Measurements from ENCODE around the gene CYP4A22.

CYP4A22 gene

GRCh38 chr1:47187231-47187925 lies 50.1 kb downstream of the CYP4A22 start:
- in situ Hi-C loops (cut with MboI; ENCODE audit: low pct_unique_long_range_greater_than_20kb, low sequenced_read_pairs, unreplicated experiment) = loop anchor here (25.0 kb wide), 1 partner anchor 525 kb away; no protein-coding TSS in a partner anchor
- no peak for DNase-seq (ENCODE audit: low spot score)
- no peak for TF ChIP-seq CTCF (IDR thresholded peaks at IDR 0.05; ENCODE audit: extremely low read depth, insufficient read depth, missing control alignments)

GRCh38 chr1:47187926-47188250 lies 50.6 kb downstream of the CYP4A22 start:
- TF ChIP-seq CTCF (IDR thresholded peaks at IDR 0.05; ENCODE audit: extremely low read depth, insufficient read depth, missing control alignments) = no peak
- in situ Hi-C loops (cut with MboI; ENCODE audit: low pct_unique_long_range_greater_than_20kb, low sequenced_read_pairs, unreplicated experiment) = loop anchor here (25.0 kb wide), 1 partner anchor 524 kb away; no protein-coding TSS in a partner anchor
- DNase-seq (ENCODE audit: low spot score) = no peak

DNA sequence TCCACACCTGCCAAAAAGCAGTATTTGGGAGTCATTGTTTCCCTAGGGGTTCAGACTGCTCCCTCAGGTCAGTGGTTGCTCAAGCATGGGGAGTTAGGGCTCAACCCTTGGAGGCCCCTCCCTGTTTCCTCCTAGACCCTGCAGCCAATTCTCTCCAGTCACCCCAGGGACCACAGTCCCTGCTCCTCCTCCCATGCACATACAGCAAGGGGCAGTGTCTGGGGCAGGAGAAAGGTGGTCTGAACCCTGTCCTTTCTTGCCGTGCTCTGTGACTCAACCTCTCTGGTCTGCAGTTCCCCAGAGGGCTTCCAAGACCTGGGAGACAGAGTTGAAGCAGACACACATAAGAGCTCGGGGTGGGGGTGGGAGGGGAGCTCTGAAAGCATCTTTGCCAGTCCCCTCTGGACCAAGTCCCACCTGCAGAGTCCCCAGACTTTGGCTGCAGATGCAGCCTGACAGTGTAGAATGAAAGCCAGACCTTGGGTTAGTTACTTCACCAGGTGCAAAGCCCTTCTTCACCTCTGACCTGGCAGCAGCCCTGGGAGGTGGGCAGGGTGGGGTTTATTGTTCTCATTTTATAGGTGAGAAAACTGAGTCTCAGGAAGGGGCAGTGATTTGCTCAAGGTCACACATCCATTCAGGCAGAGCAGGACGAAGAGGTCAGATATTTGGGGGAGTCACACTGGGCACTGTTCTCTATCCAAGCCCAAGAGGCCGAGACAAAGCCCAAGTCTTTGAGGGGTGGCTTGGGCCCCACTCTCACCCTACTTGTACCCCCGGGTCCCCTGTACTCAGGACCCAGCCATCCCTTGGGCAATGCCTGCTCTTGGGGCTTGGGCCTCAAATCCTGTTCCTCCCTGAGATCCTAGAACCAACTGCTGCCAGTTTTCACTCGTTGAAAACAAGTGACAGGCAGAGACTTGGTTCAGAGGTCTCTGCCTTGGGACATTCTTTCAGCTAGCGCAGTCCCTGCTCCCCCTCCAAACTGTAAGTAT lies 51.8 kb downstream of the CYP4A22 start:
- no peak for DNase-seq (ENCODE audit: low spot score)
- TF ChIP-seq CTCF (IDR thresholded peaks at IDR 0.05; ENCODE audit: extremely low read depth, insufficient read depth, missing control alignments) = no peak
- in situ Hi-C loops (cut with MboI; ENCODE audit: low pct_unique_long_range_greater_than_20kb, low sequenced_read_pairs, unreplicated experiment) = loop anchor here (25.0 kb wide), 1 partner anchor 523 kb away; no protein-coding TSS in a partner anchor

- no peak for TF ChIP-seq CTCF (IDR thresholded peaks at IDR 0.05; ENCODE audit: extremely low read depth, insufficient read depth, missing control alignments)
- no peak for DNase-seq (ENCODE audit: low spot score)
- in situ Hi-C loops (cut with MboI; ENCODE audit: low pct_unique_long_range_greater_than_20kb, low sequenced_read_pairs, unreplicated experiment) = loop anchor here (25.0 kb wide), 1 partner anchor 522 kb away; no protein-coding TSS in a partner anchor
Observed at GRCh38 chr1:47189844-47190508, 52.7 kb downstream of the CYP4A22 start, which contains the start of gene PDZK1IP1. PDZK1IP1 (minus strand) TSS chr1:47190036; CDS start chr1:47189932, 104 bp downstream.

DNA sequence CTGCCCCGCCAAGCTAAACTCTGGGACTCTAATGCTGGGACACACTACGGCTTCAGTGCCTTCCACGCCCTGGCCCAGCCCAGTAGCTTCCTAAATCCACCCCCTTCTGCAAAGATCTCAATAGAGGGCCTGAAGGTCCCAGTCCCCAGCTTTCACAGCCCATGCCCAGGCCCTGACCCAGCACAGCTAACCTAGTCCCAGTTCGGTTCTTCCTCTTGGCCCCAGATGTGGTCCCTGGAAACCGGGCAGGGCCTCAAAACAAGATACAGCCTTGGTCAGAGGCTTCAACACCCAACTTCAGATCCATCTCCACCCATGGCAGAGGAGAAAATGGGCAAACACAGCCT lies 53.2 kb downstream of the CYP4A22 start:
- in situ Hi-C loops (cut with MboI; ENCODE audit: low pct_unique_long_range_greater_than_20kb, low sequenced_read_pairs, unreplicated experiment) = loop anchor here (25.0 kb wide), 1 partner anchor 522 kb away; no protein-coding TSS in a partner anchor
- no peak for DNase-seq (ENCODE audit: low spot score)
- no peak for TF ChIP-seq CTCF (IDR thresholded peaks at IDR 0.05; ENCODE audit: extremely low read depth, insufficient read depth, missing control alignments)

- in situ Hi-C loops (cut with MboI; ENCODE audit: low pct_unique_long_range_greater_than_20kb, low sequenced_read_pairs, unreplicated experiment) = loop anchor here (25.0 kb wide), 1 partner anchor 521 kb away; no protein-coding TSS in a partner anchor
- TF ChIP-seq CTCF (IDR thresholded peaks at IDR 0.05; ENCODE audit: extremely low read depth, insufficient read depth, missing control alignments) = no peak
- DNase-seq (ENCODE audit: low spot score) = no peak
Observed at GRCh38 chr1:47190857-47191256, 53.6 kb downstream of the CYP4A22 start.

Data from GM13977 (cell line).